ENCODE measurements around the gene SLC26A1. TPM values are rescaled to one million over a fixed set of nuclear protein-coding genes. Genes with fewer than 3 reads are reported as not detected.
A peak's percentile ranks its signal among the peaks of the same experiment; 100 is the strongest.

SLC26A1 gene
- total and polyA plus RNA-seq, 2 of the 13 experiments (the other 11 are each of a cell fraction or from before 2014, with no cell fraction given), result 5.4 to 22.9 TPM

GRCh38 chr4:986428-986878, 6.8 kb downstream of the SLC26A1 start (continued):
- TF ChIP-seq TERF1 (CRISPR knock-in tag; IDR thresholded peaks at IDR 0.05), result no peak
- TF ChIP-seq ZNF616 (CRISPR knock-in tag; IDR thresholded peaks at IDR 0.05; ENCODE audit: low read depth), result no peak
- TF ChIP-seq ZNF280B (CRISPR knock-in tag; IDR thresholded peaks at IDR 0.05; ENCODE audit: borderline replicate concordance), result 0 out of 2 replicates have a peak, but pooled peaks have one; percentile 4
- TF ChIP-seq CCDC6 (CRISPR knock-in tag; IDR thresholded peaks at IDR 0.05), result no peak
- 0 out of 2 replicates have a peak, but pooled peaks have one; percentile 25 for TF ChIP-seq MIER3 (CRISPR knock-in tag; IDR thresholded peaks at IDR 0.05; ENCODE audit: borderline replicate concordance)
- TF ChIP-seq REPIN1 (CRISPR knock-in tag; IDR thresholded peaks at IDR 0.05; ENCODE audit: borderline replicate concordance, low read depth), result no peak
- peak; percentile 66; the same call in 1 of the 2 replicates for TF ChIP-seq ZNF747 (CRISPR knock-in tag; IDR thresholded peaks at IDR 0.05; ENCODE audit: borderline replicate concordance)
- TF ChIP-seq HINFP (CRISPR knock-in tag; IDR thresholded peaks at IDR 0.05; ENCODE audit: low read depth), result no peak
- no peak for TF ChIP-seq U2AF2 (IDR thresholded peaks at IDR 0.05; ENCODE audit: low read depth, low read length)
- TF ChIP-seq ZSCAN31 (CRISPR knock-in tag; IDR thresholded peaks at IDR 0.05; ENCODE audit: low read depth), result 0 out of 2 replicates have a peak, but pooled peaks have one; percentile 12
- no peak for TF ChIP-seq FOXO1 (CRISPR knock-in tag; IDR thresholded peaks at IDR 0.05)
- TF ChIP-seq ZC3H13 (CRISPR knock-in tag; IDR thresholded peaks at IDR 0.05), result no peak
- TF ChIP-seq MTA1 (CRISPR knock-in tag; IDR thresholded peaks at IDR 0.05; ENCODE audit: borderline replicate concordance), result no peak
- TF ChIP-seq ZSCAN29 (CRISPR knock-in tag; conservative IDR thresholded peaks at IDR 0.05), result no peak
- no peak for TF ChIP-seq ARID2 (CRISPR knock-in tag; IDR thresholded peaks at IDR 0.05; ENCODE audit: borderline replicate concordance)
- no peak for TF ChIP-seq BCL3 (CRISPR knock-in tag; IDR thresholded peaks at IDR 0.05)
- TF ChIP-seq ZNF879 (CRISPR knock-in tag; IDR thresholded peaks at IDR 0.05), result no peak
- TF ChIP-seq IRF9 (CRISPR knock-in tag; IDR thresholded peaks at IDR 0.05; ENCODE audit: borderline replicate concordance), result no peak
- no peak for TF ChIP-seq ATF4 (CRISPR knock-in tag; IDR thresholded peaks at IDR 0.05)
- no peak for TF ChIP-seq YEATS4 (CRISPR knock-in tag; IDR thresholded peaks at IDR 0.05; ENCODE audit: borderline replicate concordance)
- no peak for TF ChIP-seq ZNF484 (CRISPR knock-in tag; IDR thresholded peaks at IDR 0.05; ENCODE audit: borderline replicate concordance, low read depth)
- TF ChIP-seq GLI4 (CRISPR knock-in tag; IDR thresholded peaks at IDR 0.05; ENCODE audit: borderline replicate concordance), result no peak
- TF ChIP-seq HOXD1 (CRISPR knock-in tag; IDR thresholded peaks at IDR 0.05), result no peak

Data from HepG2 (cell line).